ENCODE data around the gene PIK3R1. TPM values are rescaled to one million over a fixed set of nuclear protein-coding genes. Genes with fewer than 3 reads are reported as not detected.

PIK3R1 gene
- polyA plus RNA-seq, 1 donor = 92.7 TPM

- DNase-seq = no peak
These were observed 134.6 kb downstream of the PIK3R1 start for GRCh38 chr5:68350176-68350575.

All from left kidney (tissue), 2 donors.